Motor neuron (in vitro differentiated cells): ENCODE measurements around the gene ERC2. TPM values are rescaled to one million over a fixed set of nuclear protein-coding genes. Genes with fewer than 3 reads are reported as not detected.

Source experiments
- ATAC-seq, 8 experiments: fragments of 200-7000 bp; cut with Tn5 transposase; replicated peaks in 6 of 8; 2 replicates each; pipeline ENCODE4 v1.8.0; 2021; ENCODE audit warnings: mild to moderate bottlenecking in 8 of 8, moderate library complexity in 8 of 8
- H3K27ac ChIP-seq, 2 donors: fragments of 250-450 bp; sonication (Bioruptor Pico); 2 replicates each; pipeline ENCODE4 v1.9.0; 2021; ENCODE audit warnings: antibody characterized with exemption in 2 of 2, mild to moderate bottlenecking in 2 of 2, moderate library complexity in 1 of 2
- H3K4me1 ChIP-seq, 2 donors: fragments of 250-450 bp; sonication (Bioruptor Pico); replicated peaks in 1 of 2; 2 replicates each; pipeline ENCODE4 v1.6.1; 2021; ENCODE audit warnings: antibody characterized with exemption in 2 of 2, mild to moderate bottlenecking in 2 of 2, moderate library complexity in 1 of 2
- H3K4me3 ChIP-seq, 5 donors: fragments of 250-450 bp; sonication (Bioruptor Pico); 2 replicates each; pipeline ENCODE4 v1.9.0; 2021; ENCODE audit warnings: antibody characterized with exemption in 5 of 5, mild to moderate bottlenecking in 5 of 5, moderate library complexity in 4 of 5
- WGBS, 10 experiments: fragments of 450-650 bp; shearing (Covaris generic); methylation state at CpG; one replicate each; pipeline ENCODE4 v1.0.0; 2022; 5-methylcytosine and 5-hydroxymethylcytosine counted together
- in situ Hi-C, 9 experiments: fragments of 400-800 bp; cut with MboI; loops; one replicate each; pipeline ENCODE4 v1.15.0; 2021; ENCODE audit warnings: low sequenced_read_pairs in 9 of 9, low pct_unique_long_range_greater_than_20kb in 2 of 9; ENCODE audit not compliant: unreplicated experiment in 9 of 9
- total RNA-seq, 8 experiments: library from RNA; unstranded; fragments of 300-600 nt; gene quantifications; 2 replicates each; pipeline versions ENCODE4 v1.2.3 to v1.2.4, GENCODE V29; 2022

ERC2 gene
- total RNA-seq, 8 experiments from 2014 or later = 1.0 to 28.0 (median 18.2) TPM

DNA sequence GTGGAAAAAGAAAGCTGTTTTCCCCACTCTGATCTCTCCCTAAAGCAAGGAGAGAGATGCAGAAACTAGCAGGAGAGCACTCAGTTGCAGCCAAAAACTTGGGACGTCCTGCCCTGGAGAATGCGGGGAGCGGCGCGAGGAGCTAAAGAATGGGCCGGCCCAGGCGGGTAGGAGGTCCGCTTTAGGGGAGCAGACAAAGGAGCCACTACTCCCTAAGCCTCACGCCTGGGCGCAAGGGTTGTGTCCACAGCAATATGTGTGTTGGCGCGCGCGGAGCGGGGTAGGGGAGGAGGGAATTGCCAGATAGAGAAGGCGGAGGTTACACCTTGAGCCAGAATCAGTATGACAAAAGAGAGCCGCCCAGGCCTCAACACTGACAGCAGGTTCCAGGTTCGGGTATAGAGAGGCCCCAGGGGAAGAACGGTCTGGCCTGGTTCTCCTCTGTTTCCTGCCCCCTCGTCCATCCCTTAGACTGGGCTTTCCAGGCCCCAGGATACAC is 984.0 kb downstream of the ERC2 start:
- no peak for ATAC-seq
- H3K27ac ChIP-seq = no peak overlapping the region
- peaks cover 9 to 22% of the 10 kb centered on the region in 2 donors for H3K4me1 ChIP-seq
- 12 to 80% (median 70%) methylated on average over 1 to 5 of the region's 20 CpGs; no CpG with 5 or more reads in 7 of the 10 experiments for WGBS, 10 experiments
- in situ Hi-C loops = loop anchor here in 6 of 9 experiments (25.0 kb wide), 5 partner anchors 228 to 778 kb away; no protein-coding TSS in a partner anchor
- peak overlapping the region in 1 of 5 donors; percentile 48 for H3K4me3 ChIP-seq

DNA sequence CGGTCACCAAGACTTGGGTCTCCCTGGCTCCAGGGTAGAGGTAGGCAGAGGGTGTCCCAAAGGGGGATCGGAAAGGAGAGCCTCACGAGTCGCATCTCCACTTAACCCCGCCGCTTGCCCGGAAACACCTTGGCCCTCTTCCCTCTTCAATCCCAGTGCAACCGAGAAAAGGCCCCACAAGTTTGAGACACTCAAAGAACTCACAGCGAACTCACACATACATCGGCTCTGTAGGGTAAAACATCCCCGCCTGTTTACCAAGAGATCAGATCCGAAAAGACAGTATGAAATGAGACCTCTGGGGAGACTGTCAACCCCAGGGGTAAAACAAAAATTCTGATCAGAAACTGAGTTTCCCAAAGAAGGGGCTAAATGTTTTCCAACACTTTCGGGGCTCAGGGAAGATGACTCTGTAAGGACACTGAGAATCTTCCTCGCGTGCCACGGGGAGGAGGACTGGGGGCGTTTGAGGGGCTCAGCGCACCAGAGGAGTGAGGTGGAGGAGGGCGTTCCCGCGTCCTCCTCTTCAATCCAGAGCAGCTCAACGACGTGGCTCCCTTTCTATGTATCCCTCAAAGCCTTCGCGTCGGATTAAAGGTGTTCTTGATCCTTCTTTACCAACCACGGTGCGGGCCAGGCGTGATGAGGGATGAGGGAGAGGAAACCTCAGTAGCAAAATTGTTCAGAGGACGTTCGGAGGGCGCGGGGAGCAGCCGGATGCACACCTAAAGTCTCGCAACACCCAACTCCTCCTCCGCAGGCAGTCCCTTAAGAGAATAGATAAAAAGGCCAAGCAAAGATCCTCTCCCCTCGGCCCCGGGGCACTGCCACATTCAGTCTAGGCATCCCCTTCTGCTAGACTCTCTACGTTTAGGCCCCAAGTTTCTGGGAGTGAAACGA is 984.8 kb downstream of the ERC2 start:
- in situ Hi-C loops = loop anchor here in 6 of 9 experiments (25.0 kb wide), 5 partner anchors 229 to 779 kb away; no protein-coding TSS in a partner anchor

DNA sequence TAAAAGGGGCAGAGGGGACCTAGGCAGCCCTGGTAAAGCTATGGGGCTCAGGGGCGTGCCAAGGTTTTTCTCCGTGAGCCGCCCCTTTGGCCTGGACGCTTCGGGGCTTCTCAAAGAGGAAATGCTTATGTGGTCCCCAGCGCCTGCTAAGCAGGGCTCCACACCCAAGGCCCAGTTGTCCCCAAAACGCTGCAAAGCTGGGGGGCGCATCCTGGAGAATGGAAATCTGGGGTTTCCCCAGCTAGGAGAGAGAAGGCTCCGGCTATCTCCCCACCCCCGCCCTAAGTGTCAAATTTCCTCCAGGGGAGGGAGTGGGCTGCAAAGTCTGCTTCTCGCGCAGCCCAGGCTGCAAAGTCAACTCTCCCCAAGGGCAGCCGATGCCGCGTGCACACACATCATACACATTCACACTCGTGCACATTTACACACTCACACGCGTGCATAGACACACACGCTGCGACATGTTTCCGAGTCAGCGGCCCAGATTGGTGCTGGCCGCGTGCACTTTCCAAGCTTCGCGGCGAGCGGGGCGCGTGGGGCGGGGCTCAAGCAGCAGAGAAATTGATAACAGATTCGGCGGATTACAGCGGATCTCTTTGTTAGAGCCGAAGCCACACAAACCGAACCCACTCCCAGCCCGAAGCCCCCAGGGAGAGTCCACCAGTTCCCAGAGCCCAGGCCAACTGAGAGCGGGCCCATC is 985.6 kb downstream of the ERC2 start:
- Histone ChIP-seq H3K4me1 (peaks cover 9 to 23% of the 10 kb centered on the region in 2 donors), H3K4me3 (peak overlapping the region in 3 of 5 donors; percentile 40 to 48 (median 41)), H3K27ac (peak overlapping the region in 1 of 2 donors; percentile 30)
- in situ Hi-C loops = loop anchor here in 6 of 9 experiments (25.0 kb wide), 5 partner anchors 230 to 780 kb away; no protein-coding TSS in a partner anchor
- 0 to 20% (median 6%) methylated on average over 1 to 7 of the region's 38 CpGs; no CpG with 5 or more reads in 4 of the 10 experiments for WGBS, 10 experiments
- ATAC-seq = peak in 4 of 8 experiments; percentile 1 to 14 (median 10)

More for the DNA sequence above, 984.8 kb downstream of the ERC2 start:
- ATAC-seq = no peak
- peaks cover 9 to 22% of the 10 kb centered on the region in 2 donors for H3K4me1 ChIP-seq
- H3K4me3 ChIP-seq = peak overlapping the region in 2 of 5 donors; percentile 40 to 48
- H3K27ac ChIP-seq = no peak overlapping the region
- 6 to 93% (median 30%) methylated on average over 4 to 20 of the region's 40 CpGs; no CpG with 5 or more reads in 3 of the 10 experiments for WGBS, 10 experiments

DNA sequence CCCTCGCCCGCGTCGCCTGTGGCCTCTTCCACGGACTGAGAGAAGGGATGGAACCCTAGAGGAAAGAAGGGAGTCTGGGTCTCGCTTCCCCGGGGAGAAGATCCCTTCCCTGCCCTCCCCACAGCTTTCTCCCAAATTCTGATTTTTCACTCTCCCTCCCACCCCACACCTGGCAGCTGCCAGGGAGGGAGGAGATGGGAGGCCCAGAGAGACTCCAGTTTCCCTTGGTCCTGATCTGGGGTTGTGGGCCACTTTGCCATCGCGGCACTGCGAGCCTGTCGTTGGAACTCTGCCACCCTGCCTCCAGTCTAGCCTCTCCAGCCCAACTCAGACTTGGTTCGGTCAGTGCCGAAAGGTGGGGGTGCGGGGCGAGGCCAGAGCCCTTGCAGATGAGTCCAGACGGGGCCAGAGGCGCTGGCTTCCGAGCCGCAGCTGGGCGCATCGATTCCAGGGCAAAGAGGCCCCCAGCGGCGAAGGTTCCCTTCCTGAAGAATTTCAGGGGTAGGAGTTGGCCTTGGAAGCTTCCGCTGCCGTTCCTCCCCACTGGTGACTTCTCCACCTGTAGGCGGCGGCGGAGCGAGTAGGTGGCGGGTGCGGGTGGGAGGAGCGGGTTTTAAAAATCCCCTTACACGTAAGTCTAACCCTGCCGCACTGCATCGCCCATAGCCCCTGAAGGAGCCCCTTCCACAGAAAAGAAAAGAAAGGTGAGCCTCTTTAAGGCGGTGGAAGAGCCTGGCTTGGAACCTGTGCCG is 986.3 kb downstream of the ERC2 start:
- in situ Hi-C loops = loop anchor here in 6 of 9 experiments (25.0 kb wide), 5 partner anchors 230 to 780 kb away; no protein-coding TSS in a partner anchor
- ATAC-seq = peak; percentile 1 to 42 (median 14)
- Histone ChIP-seq H3K27ac (peak overlapping the region in 1 of 2 donors; percentile 30), H3K4me3 (peak overlapping the region; percentile 1 to 48 (median 40)), H3K4me1 (peaks cover 7 to 30% of the 10 kb centered on the region in 2 donors)
- 0 to 7% (median 3%) methylated on average over 2 to 7 of the region's 37 CpGs; no CpG with 5 or more reads in 6 of the 10 experiments for WGBS, 10 experiments

DNA sequence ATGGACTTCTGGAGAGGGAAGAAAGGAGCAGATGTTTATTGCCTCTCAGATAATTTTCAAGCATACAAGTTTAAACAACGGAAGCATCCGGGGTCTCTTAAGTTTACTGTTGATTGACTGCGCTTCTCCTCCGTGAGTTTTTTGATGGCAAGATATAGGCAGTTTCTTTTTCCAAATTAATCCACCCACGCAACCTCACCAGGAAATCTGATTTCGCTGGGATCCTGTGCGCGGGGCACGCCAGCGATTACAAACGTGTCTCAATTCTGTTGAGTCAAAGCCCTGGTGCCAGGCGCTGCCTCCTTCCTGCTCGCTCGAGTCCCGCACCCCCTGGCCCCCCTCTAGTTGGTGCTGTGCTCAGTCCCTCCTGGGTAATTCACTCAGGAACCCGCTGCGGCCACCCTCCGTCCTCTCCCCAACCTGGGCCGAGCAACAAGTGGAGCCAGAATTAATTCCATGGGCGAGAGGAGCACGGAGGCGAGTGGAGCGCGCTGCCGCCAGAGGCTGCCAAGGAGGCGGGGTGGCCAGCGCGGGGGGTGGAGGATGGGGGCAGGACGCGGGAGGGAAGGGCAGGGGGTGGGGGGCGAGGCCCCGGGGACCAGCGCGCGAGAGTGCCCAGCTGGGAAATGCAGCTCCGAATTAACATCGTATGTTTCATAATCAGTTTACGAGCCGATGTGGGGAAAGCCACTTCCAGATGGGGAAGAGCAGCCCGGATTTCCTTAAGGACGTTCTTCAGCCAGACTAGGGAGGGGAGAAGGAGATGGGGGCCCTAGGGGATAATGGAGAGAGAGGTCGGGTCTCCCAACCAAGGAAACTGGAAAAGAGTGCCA is 987.1 kb downstream of the ERC2 start:
- in situ Hi-C loops = loop anchor here in 6 of 9 experiments (25.0 kb wide), 5 partner anchors 231 to 781 kb away; no protein-coding TSS in a partner anchor
- WGBS, 10 experiments = 0 to 50% (median 6%) methylated on average over 1 to 11 of the region's 42 CpGs; no CpG with 5 or more reads in 1 of the 10 experiments
- ATAC-seq = peak; percentile 20 to 43 (median 32)
- H3K27ac ChIP-seq = no peak overlapping the region
- peaks cover 7 to 35% of the 10 kb centered on the region in 2 donors for H3K4me1 ChIP-seq
- H3K4me3 ChIP-seq = peak overlapping the region; percentile 14 to 48 (median 40)

DNA sequence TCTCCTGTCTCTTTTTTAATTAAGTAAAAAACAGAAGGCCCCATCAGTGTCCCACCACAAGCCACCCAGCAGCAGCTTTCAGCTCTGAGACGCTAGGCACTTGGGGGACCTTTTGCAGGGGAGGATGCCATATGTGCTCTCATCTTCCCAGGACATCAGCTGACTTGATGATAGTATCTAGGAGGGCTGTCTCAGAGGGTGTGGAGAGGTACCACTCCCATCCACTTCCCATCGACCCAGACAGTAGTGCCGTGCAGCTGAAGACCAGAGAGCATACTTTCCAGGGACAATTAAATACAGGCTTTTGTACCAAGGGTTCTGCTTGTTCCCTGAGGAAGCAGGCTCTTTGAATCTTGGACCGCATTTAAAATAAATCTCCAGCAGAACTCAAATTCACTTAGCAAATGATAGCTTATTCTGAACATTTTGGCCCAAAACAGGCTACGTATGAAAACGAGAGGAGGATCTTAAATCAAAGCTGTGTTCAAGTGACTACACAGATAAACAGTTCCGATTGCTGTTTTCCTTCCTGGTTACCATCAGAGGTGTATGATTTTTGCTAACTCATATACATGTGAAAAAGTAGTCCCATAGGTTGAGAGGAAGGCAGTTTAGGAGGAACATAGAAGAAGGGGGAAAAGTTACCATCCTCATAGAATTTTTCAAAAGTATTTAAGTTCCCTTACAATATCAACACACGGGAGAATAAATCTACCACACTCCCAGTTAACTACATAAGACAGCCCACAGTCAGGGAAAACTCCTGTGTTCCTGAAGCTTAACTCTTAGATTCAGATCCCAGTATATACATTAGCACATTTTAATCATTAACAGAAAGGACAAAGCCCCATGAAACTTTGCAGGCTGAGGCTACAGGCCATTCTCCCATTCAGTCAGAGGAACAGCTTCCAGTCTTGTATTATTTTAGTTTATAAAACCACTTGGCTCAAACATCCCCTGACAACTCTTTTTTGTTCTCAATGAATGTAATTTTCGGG is 990.7 kb downstream of the ERC2 start:
- WGBS, 10 experiments = 20 to 76% (median 48%) methylated on average over 2 to 8 of the region's 9 CpGs
- in situ Hi-C loops = loop anchor here in 6 of 9 experiments (25.0 kb wide), 5 partner anchors 235 to 785 kb away; no protein-coding TSS in a partner anchor
- peak in 6 of 8 experiments; percentile 6 to 45 (median 29) for ATAC-seq
- peak overlapping the region in 1 of 5 donors; percentile 6 for H3K4me3 ChIP-seq
- peaks cover 7 to 38% of the 10 kb centered on the region in 2 donors for H3K4me1 ChIP-seq
- H3K27ac ChIP-seq = peak overlapping the region in 1 of 2 donors; percentile 55

DNA sequence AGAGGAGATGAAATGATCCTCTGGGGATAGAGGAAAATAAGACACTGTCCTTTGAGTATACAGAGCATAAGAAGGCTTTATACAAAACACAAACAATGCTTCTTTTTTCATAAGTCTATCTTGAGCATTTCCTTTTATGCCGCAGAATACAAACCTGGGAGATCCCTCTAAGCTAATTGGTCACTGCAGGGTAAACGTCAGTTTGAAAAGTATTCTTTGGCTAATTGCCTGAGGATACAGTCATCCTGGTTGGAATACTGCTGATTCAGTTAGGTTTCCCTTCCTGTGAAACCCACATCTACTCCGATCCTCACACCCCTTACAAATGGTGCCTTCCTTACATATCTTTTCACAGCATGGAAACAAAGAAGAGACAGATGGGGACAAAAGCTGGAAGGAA is 991.8 kb downstream of the ERC2 start:
- H3K27ac ChIP-seq = no peak overlapping the region
- in situ Hi-C loops = loop anchor here in 6 of 9 experiments (25.0 kb wide), 5 partner anchors 236 to 786 kb away; no protein-coding TSS in a partner anchor
- no peak overlapping the region for H3K4me3 ChIP-seq
- ATAC-seq = peak in 1 of 8 experiments; percentile 31
- WGBS, 10 experiments = 0 to 75% (median 33%) methylated on average over 1 to 3 of the region's 3 CpGs; no CpG with 5 or more reads in 2 of the 10 experiments
- H3K4me1 ChIP-seq = peaks cover 3 to 36% of the 10 kb centered on the region in 2 donors

DNA sequence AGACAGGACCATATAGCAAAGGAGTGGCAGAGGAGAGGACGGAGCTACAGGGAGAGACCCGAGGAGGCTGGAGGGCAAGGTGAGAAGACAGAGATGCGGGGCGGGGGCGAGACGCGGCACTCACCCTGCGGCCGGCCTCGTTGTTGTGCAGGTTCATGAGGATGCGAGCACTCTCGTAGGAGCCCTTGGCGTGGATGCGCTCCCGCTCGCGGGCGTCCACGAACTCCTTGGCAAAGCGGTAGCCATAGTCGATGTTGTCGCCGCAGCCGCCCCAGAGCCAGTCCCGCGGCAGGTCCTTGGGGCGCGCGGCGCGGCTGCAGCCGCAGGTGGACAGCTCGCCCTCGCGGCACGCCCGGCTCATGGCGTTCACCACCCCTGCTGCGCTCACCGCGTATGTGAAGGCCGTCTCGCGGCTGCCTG is 994.0 kb downstream of the ERC2 start:
- WGBS, 10 experiments = 55 to 100% (median 91%) methylated on average over 2 to 20 of the region's 44 CpGs; no CpG with 5 or more reads in 2 of the 10 experiments
- in situ Hi-C loops = loop anchor here in 1 of 9 experiments (25.0 kb wide), 1 partner anchor 612 kb away; no protein-coding TSS in a partner anchor
- ATAC-seq = peak in 4 of 8 experiments; percentile 31 to 73 (median 70)
- H3K4me1 ChIP-seq = peaks cover 0 to 30% of the 10 kb centered on the region in 2 donors
- H3K27ac ChIP-seq = no peak overlapping the region
- peak overlapping the region in 2 of 5 donors; percentile 9 to 18 for H3K4me3 ChIP-seq

DNA sequence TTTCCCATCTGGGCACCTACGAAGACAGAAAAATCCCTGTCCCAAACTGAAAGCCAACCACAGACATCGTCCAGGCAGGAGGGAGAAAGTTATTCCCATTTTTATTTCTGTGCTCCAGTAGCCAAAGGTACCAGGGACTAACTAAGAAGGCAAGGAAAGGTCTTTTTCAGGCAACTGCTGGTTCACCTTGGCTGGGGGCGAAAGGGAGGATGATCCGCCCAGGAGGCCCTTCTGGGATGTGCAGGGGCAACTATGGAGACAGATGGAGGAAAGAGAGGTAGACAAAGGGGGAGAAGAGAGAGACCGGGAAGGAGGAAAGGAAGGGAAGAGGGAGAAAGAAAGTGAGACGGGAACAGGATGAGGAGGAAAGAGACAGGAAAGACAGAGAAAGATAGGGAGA is 994.5 kb downstream of the ERC2 start:
- Histone ChIP-seq H3K4me1 (peaks cover 0 to 26% of the 10 kb centered on the region in 2 donors), H3K27ac (no peak overlapping the region), H3K4me3 (no peak overlapping the region)
- WGBS, 10 experiments = 79 to 100% (median 92%) methylated on average over 1 to 6 of the region's 6 CpGs; no CpG with 5 or more reads in 1 of the 10 experiments
- no peak for ATAC-seq
- in situ Hi-C loops = loop anchor here in 1 of 9 experiments (25.0 kb wide), 1 partner anchor 611 kb away; no protein-coding TSS in a partner anchor
